Tibial artery (tissue), 4 donors: ENCODE data around the gene SCN2A.

ENCODE experiments used
- DNase-seq, 2 donors: peaks; one replicate each; pipeline ENCODE4 v3.0.0-alpha.2; 2019
- H3K27ac ChIP-seq, 2 donors: fragments of 200-600 bp; sonication (generic) in 1 of 2; 1 replicate in 1 of 2; 2 replicates in 1 of 2; pipeline ENCODE4 v1.5.1; 2018 to 2019; ENCODE audit warnings: mild to moderate bottlenecking in 1 of 2
- H3K27me3 ChIP-seq, 2 donors: fragments of 200-600 bp; sonication (generic) in 1 of 2; one replicate each; pipeline versions ENCODE4 v1.5.1 to v1.6.0; 2016 to 2019
- H3K36me3 ChIP-seq, 3 donors: fragments of 200-600 bp; sonication (generic) in 2 of 3; one replicate each; pipeline ENCODE4 v1.5.1; 2016 to 2019; ENCODE audit warnings: mild to moderate bottlenecking in 2 of 3
- H3K4me1 ChIP-seq, 4 donors: fragments of 200-600 bp; sonication (generic) in 2 of 4; 1 replicate in 3 of 4; 2 replicates in 1 of 4; pipeline ENCODE4 v1.5.1; 2016 to 2019
- H3K4me3 ChIP-seq, 2 donors: fragments of 200-600 bp; sonication (generic) in 1 of 2; 1 replicate in 1 of 2; 2 replicates in 1 of 2; pipeline ENCODE4 v1.5.1; 2018 to 2019; ENCODE audit warnings: mild to moderate bottlenecking in 2 of 2
- H3K9me3 ChIP-seq, 3 donors: fragments of 200-600 bp; sonication (generic) in 1 of 3; one replicate each; pipeline ENCODE4 v1.5.1; 2016 to 2019
- CTCF ChIP-seq, 2 experiments: fragments of 200-600 bp in 1 of 2; fragments of 450-650 bp in 1 of 2; IDR thresholded peaks; one replicate each; pipeline ENCODE4 v1.5.1; 2017 to 2019; ENCODE audit warnings: antibody characterized with exemption in 2 of 2, mild to moderate bottlenecking in 1 of 2, moderate library complexity in 1 of 2
- intact Hi-C: fragments of 100-400 bp; cut with DNase I; formaldehyde crosslinking; loops from one replicate; pipeline ENCODE4 v1.15.0; 2023; ENCODE audit warnings: low total_unique reads

SCN2A gene

DNA sequence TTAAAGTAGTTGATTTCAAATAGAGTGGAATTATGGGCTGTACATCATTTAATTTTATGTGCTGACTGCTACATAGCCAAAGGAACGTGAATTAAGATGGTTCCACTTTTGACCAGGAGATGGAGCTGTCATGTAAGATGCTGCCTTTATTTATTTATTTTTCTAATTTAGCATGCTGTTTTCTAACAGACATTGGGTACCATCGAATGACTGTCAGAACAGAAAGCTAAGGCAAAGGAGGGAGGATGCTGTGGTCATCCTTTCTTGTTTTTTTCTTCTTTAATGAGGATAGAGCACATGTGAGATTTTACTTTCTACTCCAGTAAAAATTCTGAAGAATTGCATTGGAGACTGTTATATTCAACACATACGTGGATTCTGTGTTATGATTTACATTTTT is at the start of gene SCN2A:
TSS of gene SCN2A (plus strand) at position 185 of the 400 bp plus-strand sequence. CDS start 56,410 bp downstream, outside the sequence.
- Histone ChIP-seq H3K9me3 (no peaks in the 10 kb centered on the region), H3K27ac (no peak within 1 kb of the TSS), H3K4me3 (no peak within 1 kb of the TSS), H3K36me3 (no peaks in the 10 kb centered on the region), H3K4me1 (no peaks in the 10 kb centered on the region), H3K27me3 (no peaks in the 10 kb centered on the region)
- no peak for DNase-seq
- TF ChIP-seq CTCF (IDR thresholded peaks at IDR 0.05) = peak in 1 of 2 experiments; percentile 45
- intact Hi-C loops = loop anchor here (2.0 kb wide), 1 partner anchor 54 kb away; no protein-coding TSS in a partner anchor

- no peaks in the 10 kb centered on the region for H3K4me1 ChIP-seq
- no peaks in the 10 kb centered on the region for H3K36me3 ChIP-seq
- no peaks in the 10 kb centered on the region for H3K9me3 ChIP-seq
- no peak overlapping the region for H3K4me3 ChIP-seq
- TF ChIP-seq CTCF (IDR thresholded peaks at IDR 0.05) = no peak
- H3K27ac ChIP-seq = no peak overlapping the region
- no peak for DNase-seq
- no peaks in the 10 kb centered on the region for H3K27me3 ChIP-seq
- intact Hi-C loops = no loop called here
Observed at GRCh38 chr2:165191096-165191728, 48.0 kb upstream of the SCN2A start.

GRCh38 chr2:165192729-165193128 is 46.5 kb upstream of the SCN2A start:
- H3K27ac ChIP-seq = no peak overlapping the region
- DNase-seq = no peak
- no peak for TF ChIP-seq CTCF (IDR thresholded peaks at IDR 0.05)
- no peaks in the 10 kb centered on the region for H3K9me3 ChIP-seq
- H3K36me3 ChIP-seq = no peaks in the 10 kb centered on the region
- no peaks in the 10 kb centered on the region for H3K27me3 ChIP-seq
- H3K4me1 ChIP-seq = peaks cover 0 to 3% (median 0%) of the 10 kb centered on the region in 4 donors
- intact Hi-C loops = no loop called here
- H3K4me3 ChIP-seq = no peak overlapping the region

GRCh38 chr2:165193178-165193777 is 45.9 kb upstream of the SCN2A start:
- Histone ChIP-seq H3K4me3 (no peak overlapping the region), H3K27me3 (no peaks in the 10 kb centered on the region), H3K27ac (no peak overlapping the region), H3K36me3 (no peaks in the 10 kb centered on the region), H3K9me3 (no peaks in the 10 kb centered on the region), H3K4me1 (peaks cover 0 to 5% (median 0%) of the 10 kb centered on the region in 4 donors)
- TF ChIP-seq CTCF (IDR thresholded peaks at IDR 0.05) = no peak
- DNase-seq = no peak
- intact Hi-C loops = no loop called here

- H3K9me3 ChIP-seq = no peaks in the 10 kb centered on the region
- peaks cover 0 to 19% (median 0%) of the 10 kb centered on the region in 4 donors for H3K4me1 ChIP-seq
- H3K27ac ChIP-seq = no peak overlapping the region
- no peak overlapping the region for H3K4me3 ChIP-seq
- no peaks in the 10 kb centered on the region for H3K36me3 ChIP-seq
- no peak for DNase-seq
- intact Hi-C loops = no loop called here
- no peak for TF ChIP-seq CTCF (IDR thresholded peaks at IDR 0.05)
- H3K27me3 ChIP-seq = no peaks in the 10 kb centered on the region
Observed at GRCh38 chr2:165196411-165196810, 42.8 kb upstream of the SCN2A start.
